PC-3 (cell line): ENCODE data around the gene SLC38A10.

Experiments used
- CTCF ChIP-seq: fragments of 300-600 bp; sonication (generic); conservative IDR thresholded peaks from 2 replicates; pipeline ENCODE4 v1.5.1; 2017; ENCODE audit warnings: antibody characterized with exemption, low read depth, mild to moderate bottlenecking, low read length
- EZH2 ChIP-seq: fragments of 300-600 bp; sonication (generic); IDR thresholded peaks from one replicate; pipeline ENCODE4 v1.6.1; 2017; ENCODE audit warnings: antibody characterized with exemption, mild to moderate bottlenecking, low read length; ENCODE audit not compliant: unreplicated experiment
- EZH2phosphoT487 ChIP-seq: fragments of 300-600 bp; sonication (generic); IDR thresholded peaks from 2 replicates; pipeline ENCODE4 v1.6.1; 2018; ENCODE audit warnings: mild to moderate bottlenecking, antibody characterized with exemption, low read length, borderline replicate concordance

GRCh38 chr17:81290230-81290629 lies 4.9 kb downstream of the SLC38A10 start:
- TF ChIP-seq EZH2 = no peak
- TF ChIP-seq CTCF = no peak
- TF ChIP-seq EZH2phosphoT487 = no peak
